GM12878 (cell line): ENCODE results near the gene LRRC3. TPM values are rescaled to one million over a fixed set of nuclear protein-coding genes. Genes with fewer than 3 reads are reported as not detected.

Source experiments
- ATAC-seq: fragments of 200-7000 bp; cut with Tn5 transposase; 3 replicates; pipeline ENCODE4 v1.9.1; 2020; ENCODE audit warnings: mild to moderate bottlenecking, moderate library complexity
- BruUV-seq: library from RNA; stranded (reverse); fragments of 400-500 nt; replicated peaks from 2 replicates; lab custom pipeline; 2021; lab: Mats Ljungman, UMichigan
- CTCF ChIA-PET: fragments of 300-600 bp; sonication (Branson Sonifier 250); formaldehyde crosslinking; extraction: SDS; loops from one replicate; lab custom pipeline; 2021; ENCODE audit warnings: inconsistent platforms; lab: Yijun Ruan, JAX
- POLR2A ChIA-PET: fragments of 350-600 bp; formaldehyde crosslinking; extraction: SDS; loops from one replicate; lab custom pipeline; 2021; ENCODE audit warnings: inconsistent platforms; lab: Charles Lee
- RAD21 ChIA-PET: fragments of 300-600 bp; sonication (Branson Sonifier 250); formaldehyde crosslinking; loops from one replicate; lab custom pipeline; 2023; ENCODE audit warnings: antibody characterized with exemption; ENCODE audit not compliant: unreplicated experiment; lab: Charles Lee
- SMC1A ChIA-PET: fragments of 300-600 bp; sonication (Branson Sonifier 250); formaldehyde crosslinking; loops from one replicate; lab custom pipeline; 2023; ENCODE audit not compliant: unreplicated experiment, uncharacterized antibody; lab: Charles Lee
- DNase-seq: peaks from one replicate; pipeline ENCODE4 v3.0.0-alpha.2; 2011; ENCODE audit warnings: low read depth, low spot score
- FAIRE-seq: peaks from 3 replicates; lab custom pipeline; 2011; peaks lifted over from hg19 to GRCh38; lab: Jason Lieb, UNC
- H2AFZ ChIP-seq: 2 replicates; pipeline ENCODE4 v1.6.0; 2011; ENCODE audit warnings: low read depth, low read length, control low read depth; ENCODE audit not compliant: control insufficient read depth
- H3K27ac ChIP-seq: 2 replicates; pipeline ENCODE4 v1.5.1; 2011; ENCODE audit warnings: control low read depth; ENCODE audit not compliant: control insufficient read depth, insufficient read depth
- H3K27me3 ChIP-seq, 2 experiments: replicated peaks in 1 of 2; 2 replicates each; pipeline versions ENCODE4 v1.6.0 to v1.6.1; 2011; ENCODE audit warnings: low read length in 1 of 2; ENCODE audit not compliant: control insufficient read depth in 2 of 2, insufficient read depth in 2 of 2
- H3K36me3 ChIP-seq, 2 experiments: 2 replicates each; pipeline ENCODE4 v1.5.1; 2011; ENCODE audit warnings: low read length in 1 of 2; ENCODE audit not compliant: control insufficient read depth in 2 of 2, insufficient read depth in 2 of 2
- H3K4me1 ChIP-seq: 2 replicates; pipeline ENCODE4 v1.6.1; 2011; ENCODE audit warnings: mild to moderate bottlenecking, low read length, moderate library complexity, mixed read lengths; ENCODE audit not compliant: control insufficient read depth, insufficient read depth
- H3K4me2 ChIP-seq: 2 replicates; pipeline ENCODE4 v1.6.0; 2011; ENCODE audit warnings: control low read depth; ENCODE audit not compliant: control insufficient read depth, insufficient read depth
- H3K4me3 ChIP-seq: fragments of 200-600 bp; sonication (generic); 2 replicates; pipeline ENCODE4 v1.5.1; 2016
- H3K79me2 ChIP-seq: 2 replicates; pipeline ENCODE4 v1.6.0; 2011; ENCODE audit warnings: low read length; ENCODE audit not compliant: control insufficient read depth, insufficient read depth
- H3K9ac ChIP-seq: 2 replicates; pipeline ENCODE4 v1.8.0; 2011; ENCODE audit warnings: low read length, control low read depth, mixed read lengths; ENCODE audit not compliant: control insufficient read depth, insufficient read depth
- H3K9me3 ChIP-seq: replicated peaks from 3 replicates; pipeline ENCODE4 v1.5.1; 2011; ENCODE audit warnings: mild to moderate bottlenecking, low read length; ENCODE audit not compliant: control insufficient read depth, insufficient read depth
- H4K20me1 ChIP-seq: 2 replicates; pipeline ENCODE4 v1.6.0; 2011; ENCODE audit not compliant: control insufficient read depth, insufficient read depth
- ASH2L ChIP-seq: fragments of 300-600, 200-600 bp; sonication (generic); IDR thresholded peaks from 2 replicates; pipeline ENCODE4 v1.6.1; 2017; ENCODE audit warnings: low read depth, mild to moderate bottlenecking, borderline replicate concordance
- BCL11A ChIP-seq: IDR thresholded peaks from 2 replicates; pipeline ENCODE4 v1.6.1; 2011; ENCODE audit warnings: low read depth, low read length
- CBX3 ChIP-seq: fragments of 200-600 bp; sonication (generic); IDR thresholded peaks from 2 replicates; pipeline ENCODE4 v1.6.1; 2016; ENCODE audit warnings: low read depth, borderline replicate concordance
- CBX5 ChIP-seq: sonication (generic); IDR thresholded peaks from 2 replicates; pipeline ENCODE4 v1.6.1; 2016; ENCODE audit warnings: low read depth, moderate library complexity, mild to moderate bottlenecking, inconsistent platforms
- CREB1 ChIP-seq: IDR thresholded peaks from 2 replicates; pipeline ENCODE4 v1.6.1; 2012; ENCODE audit warnings: low read depth, mild to moderate bottlenecking, inconsistent platforms
- IKZF1 ChIP-seq: fragments of 450-650 bp; conservative IDR thresholded peaks from 2 replicates; pipeline ENCODE4 v1.6.1; 2017; ENCODE audit warnings: antibody characterized with exemption, mild to moderate bottlenecking
- IKZF2 ChIP-seq, 2 experiments: fragments of 450-650 bp; IDR thresholded peaks; 2 replicates each; pipeline ENCODE4 v1.6.1; 2017; ENCODE audit warnings: mild to moderate bottlenecking in 2 of 2, moderate library complexity in 2 of 2
- MTA3 ChIP-seq: IDR thresholded peaks from 2 replicates; pipeline ENCODE4 v1.6.1; 2012; ENCODE audit warnings: low read length, inconsistent platforms, borderline replicate concordance
- RCOR1 ChIP-seq: conservative IDR thresholded peaks from 2 replicates; pipeline ENCODE4 v1.6.1; 2012; ENCODE audit warnings: low read depth, low read length, improper control_type of control experiment
- SMAD1 ChIP-seq: fragments of 450-650 bp; IDR thresholded peaks from 2 replicates; pipeline ENCODE4 v1.6.1; 2018; ENCODE audit warnings: mild to moderate bottlenecking, low read depth; ENCODE audit not compliant: partially characterized antibody
- WGBS: methylation state at CpG from one replicate; pipeline ENCODE4 v1.1.6; 2016; ENCODE audit warnings: low lambda C conversion rate; ENCODE audit not compliant: insufficient replicate concordance, insufficient coverage; ENCODE audit errors: missing lambda C conversion rate; 5-methylcytosine and 5-hydroxymethylcytosine counted together
- in situ Hi-C: fragments of 300-500 bp; cut with MboI; formaldehyde crosslinking; loops from 9 replicates; pipeline ENCODE4 v1.14.3; 2018; ENCODE audit warnings: mixed read lengths
- intact Hi-C: fragments of 100-400 bp; cut with micrococcal nuclease; formaldehyde crosslinking; loops from one replicate; pipeline ENCODE4 v1.14.2; 2022; ENCODE audit not compliant: unreplicated experiment
- polyA plus RNA-seq, 11 experiments: library from polyadenylated mRNA; depleted of rRNA in 4 of 11; unstranded in 6 of 11; stranded (reverse) in 5 of 11; fragments of >200 nt; fragmentation: Nextera tagmentation in 4 of 11; fragmentation: Illumina TruSeq in 1 of 11; extraction: Ambion mirVana in 4 of 11; extraction: Trizol in 1 of 11; gene quantifications; 1 replicate in 1 of 11; 2 replicates in 10 of 11; pipeline versions ENCODE4 v1.2.1 to v1.2.3, GENCODE V29; 2011 to 2016; ENCODE audit warnings: inconsistent platforms in 2 of 11, missing spikeins in 2 of 11, low read depth in 1 of 11
- total RNA-seq, 4 experiments: library from RNA; depleted of rRNA in 3 of 4; stranded (reverse); fragments of >200 nt in 3 of 4; fragmentation: Illumina TruSeq in 1 of 4; extraction: Trizol in 1 of 4; gene quantifications; 2 replicates each; pipeline versions ENCODE4 v1.2.1 to v1.2.3, GENCODE V29; 2013 to 2021
- TF ChIP-seq, protein P1 (sequence below): IDR thresholded peaks from 2 replicates; pipeline ENCODE4 v1.6.1; 2011; ENCODE audit warnings: borderline replicate concordance, low read depth, mild to moderate bottlenecking, moderate library complexity, low read length; ENCODE audit not compliant: insufficient read depth, poor library complexity, severe bottlenecking
- TF ChIP-seq, protein P2 (sequence below): fragments of 450-650 bp; IDR thresholded peaks from 2 replicates; pipeline ENCODE4 v1.6.1; 2017; ENCODE audit warnings: mild to moderate bottlenecking, moderate library complexity

Gene LRRC3
- total and polyA plus RNA-seq, 10 of the 15 experiments (the other 5 are each of a cell fraction or from before 2014, with no cell fraction given) = 0.02 to 0.31 (median 0.09) TPM; not detected in 1

DNA sequence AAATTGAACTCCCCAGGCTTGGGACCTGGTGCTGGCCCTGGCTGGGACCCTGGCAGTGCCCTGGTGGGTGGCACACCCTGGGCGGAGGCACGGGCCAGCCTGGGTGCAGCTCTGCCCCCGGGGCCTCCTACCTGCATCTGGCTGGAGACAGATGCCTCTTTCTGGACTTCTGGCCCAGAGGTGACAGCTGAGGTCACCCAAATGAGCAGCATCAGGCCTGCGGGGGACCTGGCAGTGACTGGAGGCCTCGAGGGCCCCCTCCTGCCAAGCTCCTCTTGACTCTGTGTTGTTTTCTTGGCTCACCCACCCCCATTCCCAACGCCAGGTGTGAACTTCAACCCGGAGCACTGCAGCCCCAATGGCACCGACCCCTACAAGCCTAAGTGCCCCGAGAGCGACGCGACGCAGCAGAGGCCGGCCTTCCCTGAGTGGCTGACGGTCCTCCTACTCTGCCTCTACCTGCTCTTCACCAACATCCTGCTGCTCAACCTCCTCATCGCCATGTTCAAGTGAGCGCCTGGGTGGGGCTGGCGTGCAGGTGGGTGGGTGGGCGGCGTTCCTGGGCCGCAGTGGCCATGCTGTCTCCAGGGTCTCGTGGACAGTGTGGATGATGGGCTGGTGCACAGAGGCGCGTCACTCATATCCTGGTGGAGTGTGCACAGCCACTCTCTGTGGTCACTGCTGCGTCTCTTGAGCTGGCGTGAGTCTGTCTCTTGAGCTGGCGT lies 41.6 kb upstream of the LRRC3 start (continued):
- TF ChIP-seq CREB1 = no peak

DNA sequence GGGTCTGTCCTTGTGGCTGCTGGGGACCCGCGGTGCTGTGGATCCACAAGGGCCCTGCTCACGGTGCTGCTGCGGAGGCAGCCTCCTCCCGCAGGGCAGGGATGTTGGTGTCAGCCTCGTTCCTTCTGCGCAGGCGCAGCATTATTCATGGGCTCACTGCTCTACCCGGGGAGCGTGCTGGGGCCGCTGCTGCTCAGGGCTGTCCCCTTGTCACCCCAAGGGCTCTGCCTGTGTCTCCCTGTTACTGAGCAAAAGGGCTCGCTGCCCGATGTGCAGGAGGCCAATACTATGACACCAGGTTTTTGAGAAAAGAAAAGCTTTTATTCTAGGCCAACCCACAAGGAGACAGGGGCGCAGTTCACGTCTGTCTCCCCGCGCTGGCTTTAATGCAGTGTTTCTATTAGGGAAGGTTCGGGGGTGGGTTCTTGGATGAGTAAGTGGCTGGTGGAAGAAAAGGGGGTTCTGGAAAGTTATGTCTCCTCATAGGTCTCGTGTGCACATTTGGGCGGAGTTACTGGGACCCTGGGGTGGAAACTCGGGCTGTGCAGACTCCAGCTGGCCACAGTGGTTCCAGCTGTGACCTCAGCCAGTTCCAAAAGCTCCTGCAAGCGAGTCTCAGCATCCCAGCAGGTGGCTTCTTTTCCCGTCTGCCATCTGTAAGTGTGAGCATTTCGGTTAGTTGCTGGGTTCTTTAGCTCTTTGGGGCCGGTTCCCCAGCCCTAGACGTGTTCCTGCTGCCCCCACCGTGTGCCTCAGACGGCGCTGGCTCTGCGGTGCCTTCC lies 40.8 kb upstream of the LRRC3 start:
- H4K20me1 ChIP-seq = no peaks in the 10 kb centered on the region
- no peak overlapping the region for H2AFZ ChIP-seq
- H3K9ac ChIP-seq = no peak overlapping the region
- H3K36me3 ChIP-seq = no peaks in the 10 kb centered on the region; a peak in 1 of 4 replicates
- no peaks in the 10 kb centered on the region for H3K27me3 ChIP-seq
- ChIA-PET POLR2A (no interaction called here), SMC1A (no interaction called here), RAD21 (no interaction called here), CTCF (no interaction called here)
- H3K4me2 ChIP-seq = no peak overlapping the region
- no peaks in the 10 kb centered on the region for H3K79me2 ChIP-seq
- no peaks in the 10 kb centered on the region for H3K4me1 ChIP-seq
- intact Hi-C loops (no loop called here), in situ Hi-C loops (no loop called here)
- DNase-seq (no peak), ATAC-seq (no peak), FAIRE-seq (no peak)
- H3K4me3 ChIP-seq = no peak overlapping the region
- WGBS = 72% methylated on average over 30 of the region's 30 CpGs
- H3K27ac ChIP-seq = no peak overlapping the region
- TF ChIP-seq, protein P1, sequence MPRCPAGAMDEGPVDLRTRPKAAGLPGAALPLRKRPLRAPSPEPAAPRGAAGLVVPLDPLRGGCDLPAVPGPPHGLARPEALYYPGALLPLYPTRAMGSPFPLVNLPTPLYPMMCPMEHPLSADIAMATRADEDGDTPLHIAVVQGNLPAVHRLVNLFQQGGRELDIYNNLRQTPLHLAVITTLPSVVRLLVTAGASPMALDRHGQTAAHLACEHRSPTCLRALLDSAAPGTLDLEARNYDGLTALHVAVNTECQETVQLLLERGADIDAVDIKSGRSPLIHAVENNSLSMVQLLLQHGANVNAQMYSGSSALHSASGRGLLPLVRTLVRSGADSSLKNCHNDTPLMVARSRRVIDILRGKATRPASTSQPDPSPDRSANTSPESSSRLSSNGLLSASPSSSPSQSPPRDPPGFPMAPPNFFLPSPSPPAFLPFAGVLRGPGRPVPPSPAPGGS = no peak
- no peak for TF ChIP-seq RCOR1
- no peak for TF ChIP-seq ASH2L
- TF ChIP-seq, protein P2, sequence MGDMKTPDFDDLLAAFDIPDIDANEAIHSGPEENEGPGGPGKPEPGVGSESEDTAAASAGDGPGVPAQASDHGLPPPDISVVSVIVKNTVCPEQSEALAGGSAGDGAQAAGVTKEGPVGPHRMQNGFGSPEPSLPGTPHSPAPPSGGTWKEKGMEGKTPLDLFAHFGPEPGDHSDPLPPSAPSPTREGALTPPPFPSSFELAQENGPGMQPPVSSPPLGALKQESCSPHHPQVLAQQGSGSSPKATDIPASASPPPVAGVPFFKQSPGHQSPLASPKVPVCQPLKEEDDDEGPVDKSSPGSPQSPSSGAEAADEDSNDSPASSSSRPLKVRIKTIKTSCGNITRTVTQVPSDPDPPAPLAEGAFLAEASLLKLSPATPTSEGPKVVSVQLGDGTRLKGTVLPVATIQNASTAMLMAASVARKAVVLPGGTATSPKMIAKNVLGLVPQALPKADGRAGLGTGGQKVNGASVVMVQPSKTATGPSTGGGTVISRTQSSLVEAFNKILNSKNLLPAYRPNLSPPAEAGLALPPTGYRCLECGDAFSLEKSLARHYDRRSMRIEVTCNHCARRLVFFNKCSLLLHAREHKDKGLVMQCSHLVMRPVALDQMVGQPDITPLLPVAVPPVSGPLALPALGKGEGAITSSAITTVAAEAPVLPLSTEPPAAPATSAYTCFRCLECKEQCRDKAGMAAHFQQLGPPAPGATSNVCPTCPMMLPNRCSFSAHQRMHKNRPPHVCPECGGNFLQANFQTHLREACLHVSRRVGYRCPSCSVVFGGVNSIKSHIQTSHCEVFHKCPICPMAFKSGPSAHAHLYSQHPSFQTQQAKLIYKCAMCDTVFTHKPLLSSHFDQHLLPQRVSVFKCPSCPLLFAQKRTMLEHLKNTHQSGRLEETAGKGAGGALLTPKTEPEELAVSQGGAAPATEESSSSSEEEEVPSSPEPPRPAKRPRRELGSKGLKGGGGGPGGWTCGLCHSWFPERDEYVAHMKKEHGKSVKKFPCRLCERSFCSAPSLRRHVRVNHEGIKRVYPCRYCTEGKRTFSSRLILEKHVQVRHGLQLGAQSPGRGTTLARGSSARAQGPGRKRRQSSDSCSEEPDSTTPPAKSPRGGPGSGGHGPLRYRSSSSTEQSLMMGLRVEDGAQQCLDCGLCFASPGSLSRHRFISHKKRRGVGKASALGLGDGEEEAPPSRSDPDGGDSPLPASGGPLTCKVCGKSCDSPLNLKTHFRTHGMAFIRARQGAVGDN = no peak
- no peak for TF ChIP-seq IKZF2 (IDR thresholded peaks at IDR 0.05)
- TF ChIP-seq SMAD1 = no peak
- TF ChIP-seq CBX3 = no peak
- TF ChIP-seq BCL11A = no peak
- TF ChIP-seq MTA3 = no peak
- no peak for TF ChIP-seq IKZF1
- no peak for TF ChIP-seq CBX5
- no peaks in the 10 kb centered on the region; the same call in 2 of the 3 replicates for H3K9me3 ChIP-seq
- no TSS peak for BruUV-seq
